C4-2B (cell line): Measurements from ENCODE around the gene NFIA.

Source experiments
- ZFX ChIP-seq: fragments of 450-650 bp; IDR thresholded peaks from 2 replicates; pipeline ENCODE4 v1.6.1; 2017
- TF ChIP-seq, protein P1 (sequence below): fragments of 450-650 bp; conservative IDR thresholded peaks from 2 replicates; pipeline ENCODE4 v1.5.1; 2017; ENCODE audit warnings: mild to moderate bottlenecking

- TF ChIP-seq, protein P1, sequence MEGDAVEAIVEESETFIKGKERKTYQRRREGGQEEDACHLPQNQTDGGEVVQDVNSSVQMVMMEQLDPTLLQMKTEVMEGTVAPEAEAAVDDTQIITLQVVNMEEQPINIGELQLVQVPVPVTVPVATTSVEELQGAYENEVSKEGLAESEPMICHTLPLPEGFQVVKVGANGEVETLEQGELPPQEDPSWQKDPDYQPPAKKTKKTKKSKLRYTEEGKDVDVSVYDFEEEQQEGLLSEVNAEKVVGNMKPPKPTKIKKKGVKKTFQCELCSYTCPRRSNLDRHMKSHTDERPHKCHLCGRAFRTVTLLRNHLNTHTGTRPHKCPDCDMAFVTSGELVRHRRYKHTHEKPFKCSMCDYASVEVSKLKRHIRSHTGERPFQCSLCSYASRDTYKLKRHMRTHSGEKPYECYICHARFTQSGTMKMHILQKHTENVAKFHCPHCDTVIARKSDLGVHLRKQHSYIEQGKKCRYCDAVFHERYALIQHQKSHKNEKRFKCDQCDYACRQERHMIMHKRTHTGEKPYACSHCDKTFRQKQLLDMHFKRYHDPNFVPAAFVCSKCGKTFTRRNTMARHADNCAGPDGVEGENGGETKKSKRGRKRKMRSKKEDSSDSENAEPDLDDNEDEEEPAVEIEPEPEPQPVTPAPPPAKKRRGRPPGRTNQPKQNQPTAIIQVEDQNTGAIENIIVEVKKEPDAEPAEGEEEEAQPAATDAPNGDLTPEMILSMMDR, result no peak
- TF ChIP-seq ZFX, result no peak
Measured at GRCh38 chr1:61132176-61132638, 49.8 kb downstream of the NFIA start.
